ENCODE data around the gene GUCY1B1.

- TF ChIP-seq CTCF (IDR thresholded peaks at IDR 0.05), result no peak
- TF ChIP-seq REST (IDR thresholded peaks at IDR 0.05; ENCODE audit: low read depth, low read length), result no peak
- TF ChIP-seq TAF1 (IDR thresholded peaks at IDR 0.05; ENCODE audit: borderline replicate concordance, low read depth, low read length), result no peak
- no peak for TF ChIP-seq POLR2AphosphoS5 (IDR thresholded peaks at IDR 0.05; ENCODE audit: low read depth, low read length)
- TF ChIP-seq EP300 (IDR thresholded peaks at IDR 0.05; ENCODE audit: borderline replicate concordance in 1 of 2, low read depth in 1 of 2, low read length in 1 of 2), result no peak
- TF ChIP-seq EZH2phosphoT487 (IDR thresholded peaks at IDR 0.05; ENCODE audit: borderline replicate concordance, low read depth), result no peak
- TF ChIP-seq RAD21 (IDR thresholded peaks at IDR 0.05; ENCODE audit: low read length), result no peak
- no peak for TF ChIP-seq USF2 (IDR thresholded peaks at IDR 0.05; ENCODE audit: borderline replicate concordance, low read depth, low read length)
- no peak for TF ChIP-seq GABPA (IDR thresholded peaks at IDR 0.05; ENCODE audit: low read depth)
Observed at GRCh38 chr4:155769090-155769489, 10.3 kb downstream of the GUCY1B1 start.

Data from SK-N-SH (cell line).